Right lung (tissue), 10 donors: Measurements from ENCODE around the gene TAF11L11. TPM values are rescaled to one million over a fixed set of nuclear protein-coding genes. Genes with fewer than 3 reads are reported as not detected.
"Not testable (repeated sequence)": the region's sequence is repeated elsewhere in the genome, so short reads cannot be mapped to it uniquely, and the experiment has no call there.

Experiments used
- DNase-seq, 2 donors: peaks; one replicate each; pipeline ENCODE4 v3.0.0-alpha.2; 2013
- long read RNA-seq, 8 donors: transcript quantifications; one replicate each; lab custom pipeline, GENCODE V29; 2026
- polyA plus RNA-seq, 5 donors: library from polyadenylated mRNA; unstranded; fragments of 120-200 nt; gene quantifications; one replicate each; pipeline versions ENCODE4 v1.2.1 to v1.2.3, GENCODE V29; 2013; ENCODE audit warnings: inconsistent platforms in 1 of 5, low replicate concordance in 1 of 5; ENCODE audit not compliant: insufficient read length in 5 of 5, insufficient read depth in 1 of 5

TAF11L11 gene
- polyA plus RNA-seq: not detected
- long read RNA-seq, donor 1: 0 reads
- long read RNA-seq, donor 2: 0 reads
- long read RNA-seq, donor 3: 0 reads
- long read RNA-seq, donor 4: 0 reads
- long read RNA-seq, donor 5: 0 reads
- long read RNA-seq, donor 6: 0 reads
- long read RNA-seq, donor 7: 0 reads
- long read RNA-seq, donor 8: 0 reads

GRCh38 chr5:17603880-17604279 lies at the start of gene TAF11L11:
TSS of gene TAF11L11 (plus strand) at chr5:17604183.
- not testable (repeated sequence) for DNase-seq

- not testable (repeated sequence) for DNase-seq
Observed at GRCh38 chr5:17585658-17586057, 18.3 kb upstream of the TAF11L11 start, which contains the start of gene TAF11L7. TSS of gene TAF11L7 (minus strand) at chr5:17585758.

- DNase-seq: not testable (repeated sequence)
Observed at GRCh38 chr5:17590860-17591259, 13.1 kb upstream of the TAF11L11 start, which contains the start of gene TAF11L8. TSS of gene TAF11L8 (minus strand) at chr5:17590960.

- DNase-seq: not testable (repeated sequence)
Observed at GRCh38 chr5:17594255-17594654, 9.7 kb upstream of the TAF11L11 start, which contains the start of gene TAF11L9. TSS of gene TAF11L9 (minus strand) at chr5:17594394.

- DNase-seq: not testable (repeated sequence)
Observed at GRCh38 chr5:17597728-17598127, 6.3 kb upstream of the TAF11L11 start, which contains the start of gene TAF11L10. TSS of gene TAF11L10 (minus strand) at chr5:17597828.

GRCh38 chr5:17604951-17605350 lies 968 bp downstream of the TAF11L11 start:
- DNase-seq: no peak

GRCh38 chr5:17607461-17607860 lies 3.5 kb downstream of the TAF11L11 start:
- DNase-seq: not testable (repeated sequence)

GRCh38 chr5:17610092-17610491 lies 6.1 kb downstream of the TAF11L11 start, which contains the start of gene TAF11L12:
TSS of gene TAF11L12 (plus strand) at chr5:17610392.
- DNase-seq: not testable (repeated sequence)

- DNase-seq: no peak
Observed at GRCh38 chr5:17614872-17615605, 11.1 kb downstream of the TAF11L11 start.

GRCh38 chr5:17619354-17619753 lies 15.4 kb downstream of the TAF11L11 start:
- DNase-seq: no peak

- no peak for DNase-seq
Observed at GRCh38 chr5:17620627-17621026, 16.6 kb downstream of the TAF11L11 start.

GRCh38 chr5:17625686-17626085 lies 21.7 kb downstream of the TAF11L11 start:
- DNase-seq: no peak

GRCh38 chr5:17631788-17632187 lies 27.8 kb downstream of the TAF11L11 start, which contains the start of gene TAF11L13:
TSS of gene TAF11L13 (plus strand) at chr5:17632088.
- DNase-seq: not testable (repeated sequence)

- DNase-seq: no peak
Observed at GRCh38 chr5:17634160-17634559, 30.2 kb downstream of the TAF11L11 start, which contains the start of gene TAF11L14. TSS of gene TAF11L14 (plus strand) at chr5:17634460.

GRCh38 chr5:17649232-17649631 lies 45.2 kb downstream of the TAF11L11 start:
- not testable (repeated sequence) for DNase-seq

GRCh38 chr5:17655201-17655759 lies 51.3 kb downstream of the TAF11L11 start:
- DNase-seq: not testable (repeated sequence)

Other genes starting within 250 kb of the TAF11L11 start
- not detected for gene TAF11L2, start 106.0 kb upstream of the TAF11L11 start, polyA plus RNA-seq
- not detected for gene TAF11L3, start 85.8 kb upstream of the TAF11L11 start, polyA plus RNA-seq
- gene TAF11L4, start 82.4 kb upstream of the TAF11L11 start, polyA plus RNA-seq: not detected
- not detected for gene TAF11L5, start 78.9 kb upstream of the TAF11L11 start, polyA plus RNA-seq
- gene TAF11L6, start 75.5 kb upstream of the TAF11L11 start, polyA plus RNA-seq: not detected
- gene TAF11L7, start 18.4 kb upstream of the TAF11L11 start, polyA plus RNA-seq: not detected
- gene TAF11L8, start 13.2 kb upstream of the TAF11L11 start, polyA plus RNA-seq: not detected
- gene TAF11L9, start 9.8 kb upstream of the TAF11L11 start, polyA plus RNA-seq: not detected
- not detected for gene TAF11L10, start 6.4 kb upstream of the TAF11L11 start, polyA plus RNA-seq
- not detected for gene TAF11L12, start 6.2 kb downstream of the TAF11L11 start, polyA plus RNA-seq
- gene TAF11L13, start 27.9 kb downstream of the TAF11L11 start, polyA plus RNA-seq: not detected
- not detected for gene TAF11L14, start 30.3 kb downstream of the TAF11L11 start, polyA plus RNA-seq